ENCODE results near the gene GALNT10. TPM values are rescaled to one million over a fixed set of nuclear protein-coding genes. Genes with fewer than 3 reads are reported as not detected.
"Not testable (repeated sequence)": the region's sequence is repeated elsewhere in the genome, so short reads cannot be mapped to it uniquely, and the experiment has no call there.

The GALNT10 gene
- polyA plus RNA-seq, 4 donors: 24.9 to 29.2 (median 25.9) TPM

DNA sequence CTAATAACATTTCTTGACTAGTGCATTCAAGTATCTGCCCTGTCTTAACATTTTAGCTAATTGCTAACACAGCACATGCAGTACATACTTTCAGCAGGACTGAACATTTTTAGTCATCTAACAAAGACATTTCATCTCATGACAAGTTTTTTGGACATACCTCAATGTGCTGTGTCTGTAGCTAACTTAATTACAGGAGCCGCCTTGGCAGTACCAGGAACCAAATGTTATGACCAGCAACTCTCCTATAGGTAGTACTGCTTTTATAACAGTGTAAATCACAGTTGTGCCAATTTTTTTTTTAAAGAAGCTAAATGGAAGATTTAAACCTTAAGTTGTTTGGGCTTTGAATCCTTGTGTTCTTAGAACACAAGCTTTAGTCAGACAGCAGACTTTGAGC is 155.9 kb downstream of the GALNT10 start:
- no peak for DNase-seq (ENCODE audit: low read depth in 4 of 4, low spot score in 2 of 4)

DNA sequence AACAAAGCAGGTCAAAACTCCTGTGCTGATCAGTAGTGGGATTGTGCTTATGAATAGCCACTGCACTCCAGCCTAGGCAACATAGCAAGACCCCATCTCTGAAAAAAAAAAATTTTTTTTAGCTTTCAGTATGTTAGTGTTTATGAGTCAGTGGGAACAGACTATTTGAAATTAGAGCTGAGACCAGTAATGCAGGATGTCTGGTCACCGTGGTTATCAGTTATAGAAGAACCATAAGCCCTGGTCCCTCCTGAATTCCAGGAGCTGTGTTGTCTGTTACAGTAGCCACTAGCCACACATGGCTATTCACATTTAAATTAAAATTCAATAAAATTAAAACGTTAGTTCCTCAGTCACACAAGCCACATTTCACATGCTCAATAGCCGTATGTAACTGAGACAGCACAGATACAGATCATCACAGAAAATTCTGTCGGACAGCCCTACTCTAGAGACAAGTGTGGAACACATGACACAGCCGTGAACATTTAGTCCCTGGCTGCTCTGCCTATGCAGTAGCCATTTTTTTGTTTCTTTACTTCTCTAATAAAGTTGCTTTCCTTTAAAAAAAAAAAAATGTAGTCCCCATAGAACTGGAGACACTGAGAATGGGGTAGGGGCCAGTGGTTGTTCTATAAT is 159.2 kb downstream of the GALNT10 start:
- no peak for DNase-seq (ENCODE audit: low read depth in 4 of 4, low spot score in 2 of 4)

- DNase-seq (ENCODE audit: low read depth in 4 of 4, low spot score in 2 of 4): no peak
These were observed 160.6 kb downstream of the GALNT10 start for GRCh38 chr5:154351141-154351540.

- no peak for DNase-seq (ENCODE audit: low read depth in 4 of 4, low spot score in 2 of 4)
These were observed 161.0 kb downstream of the GALNT10 start for GRCh38 chr5:154351566-154351965.

GRCh38 chr5:154352960-154353548 is 162.5 kb downstream of the GALNT10 start:
- DNase-seq (ENCODE audit: low read depth in 4 of 4, low spot score in 2 of 4): no peak

- DNase-seq (ENCODE audit: low read depth in 4 of 4, low spot score in 2 of 4): no peak
These were observed 164.6 kb downstream of the GALNT10 start for GRCh38 chr5:154355129-154355611.

DNA sequence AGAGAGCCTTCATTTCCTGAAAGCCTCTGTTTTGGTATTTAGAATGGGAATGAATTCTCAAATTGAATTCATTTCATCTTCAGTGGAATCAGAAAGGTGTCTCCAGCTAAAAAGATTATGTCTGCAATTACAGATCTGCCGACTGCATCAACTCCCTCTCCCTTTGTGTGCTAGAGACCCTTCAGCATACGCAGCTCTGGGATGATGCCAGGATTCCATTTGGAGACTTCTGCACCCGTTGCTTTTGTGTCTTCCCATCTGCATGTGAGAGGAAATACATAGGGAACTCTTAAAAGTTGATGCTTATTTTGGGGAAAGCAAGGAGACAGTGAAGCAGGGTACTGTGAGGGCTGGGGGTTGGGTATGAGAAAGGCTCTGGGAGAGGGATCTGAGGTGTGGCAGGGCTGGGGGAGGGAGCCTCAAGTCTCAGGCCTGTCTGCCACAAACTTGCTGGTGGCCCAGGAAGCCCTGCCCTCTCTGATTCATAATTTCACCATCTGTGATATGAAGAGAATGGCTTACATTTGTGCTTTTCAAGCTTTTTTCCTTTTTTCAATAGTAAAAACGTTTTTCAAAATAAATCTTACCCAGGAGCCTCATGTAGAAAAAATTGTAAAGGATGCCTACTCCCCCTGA is 165.6 kb downstream of the GALNT10 start:
- DNase-seq (ENCODE audit: low read depth in 4 of 4, low spot score in 2 of 4): no peak

GRCh38 chr5:154356958-154357357 is 166.4 kb downstream of the GALNT10 start:
- no peak for DNase-seq (ENCODE audit: low read depth in 4 of 4, low spot score in 2 of 4)

DNA sequence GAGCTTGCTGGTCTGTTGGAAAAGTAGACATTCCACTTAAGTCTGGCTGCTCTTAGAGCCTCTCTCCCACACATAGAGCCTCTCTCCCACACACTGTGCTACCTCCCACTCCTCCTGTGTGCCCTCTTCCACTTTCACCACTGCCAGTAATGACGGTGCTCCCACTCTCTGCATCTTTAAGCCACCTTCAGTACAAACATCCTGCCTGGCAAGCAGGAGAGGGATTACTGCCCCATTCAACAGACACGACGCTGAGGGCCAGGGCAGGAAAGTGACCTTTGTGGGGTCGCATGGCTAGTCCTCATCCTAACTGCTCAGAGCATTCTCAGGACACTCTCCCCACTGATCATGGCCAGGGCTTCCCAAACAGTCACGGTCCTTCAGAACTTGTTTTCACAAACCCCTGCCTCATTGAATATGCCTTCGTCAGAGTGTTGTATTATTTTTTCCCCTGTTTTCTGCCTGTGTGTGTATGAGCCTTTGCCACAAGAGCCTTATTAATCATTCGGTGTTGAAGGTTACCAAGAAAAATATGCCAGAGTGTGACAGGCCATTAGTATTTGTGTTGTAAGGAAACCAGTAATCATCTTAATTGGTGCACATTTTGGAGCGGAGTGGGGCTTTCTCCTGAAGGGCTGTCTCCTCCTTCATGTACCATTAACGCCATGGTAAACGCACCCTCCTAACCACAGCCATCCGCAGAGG is 168.1 kb downstream of the GALNT10 start:
- peak in 1 of 4 donors; percentile 39 for DNase-seq (ENCODE audit: low read depth in 4 of 4, low spot score in 2 of 4)

GRCh38 chr5:154359221-154359573 is 168.7 kb downstream of the GALNT10 start:
- no peak for DNase-seq (ENCODE audit: low read depth in 4 of 4, low spot score in 2 of 4)

DNA sequence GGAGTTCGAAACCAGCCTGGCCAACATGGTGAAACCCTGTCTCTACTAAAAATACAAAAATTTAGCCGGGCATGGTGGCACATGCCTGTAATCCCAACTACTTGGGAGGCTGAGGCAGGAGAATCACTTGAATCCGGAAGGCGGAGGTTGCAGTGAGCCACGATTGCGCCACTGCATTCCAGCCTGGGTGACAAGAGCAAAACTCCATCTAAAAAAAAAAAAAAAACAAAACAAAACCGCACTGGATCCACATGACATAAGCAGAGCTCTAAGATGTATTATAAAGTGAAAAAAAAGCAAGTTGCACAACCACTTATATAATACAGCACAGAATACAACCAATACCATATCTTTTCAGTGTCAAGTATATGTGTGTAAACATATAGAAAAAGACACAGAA is 169.7 kb downstream of the GALNT10 start:
- DNase-seq (ENCODE audit: low read depth in 4 of 4, low spot score in 2 of 4): not testable (repeated sequence)

DNA sequence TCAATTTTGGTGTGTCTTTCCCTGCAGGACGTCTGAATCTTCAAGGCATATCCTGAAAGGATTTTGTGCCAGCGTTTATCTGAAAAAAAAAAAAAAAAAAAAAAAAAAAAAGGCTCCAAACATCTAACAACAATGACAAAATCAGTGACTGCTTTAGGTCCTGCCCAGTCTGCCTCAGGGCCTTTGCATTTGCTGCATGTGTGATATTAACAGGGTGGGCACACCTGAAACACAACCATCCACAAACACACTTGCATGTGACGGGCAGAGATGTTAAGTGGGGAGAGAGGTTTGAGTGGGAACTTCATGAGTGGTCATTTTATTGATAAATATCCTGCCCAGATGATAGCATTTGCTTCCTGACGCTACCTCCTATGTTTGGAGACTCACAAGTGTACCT is 172.9 kb downstream of the GALNT10 start:
- no peak for DNase-seq (ENCODE audit: low read depth in 4 of 4, low spot score in 2 of 4)

GRCh38 chr5:154364771-154365170 is 174.2 kb downstream of the GALNT10 start:
- DNase-seq (ENCODE audit: low read depth in 4 of 4, low spot score in 2 of 4): no peak

DNA sequence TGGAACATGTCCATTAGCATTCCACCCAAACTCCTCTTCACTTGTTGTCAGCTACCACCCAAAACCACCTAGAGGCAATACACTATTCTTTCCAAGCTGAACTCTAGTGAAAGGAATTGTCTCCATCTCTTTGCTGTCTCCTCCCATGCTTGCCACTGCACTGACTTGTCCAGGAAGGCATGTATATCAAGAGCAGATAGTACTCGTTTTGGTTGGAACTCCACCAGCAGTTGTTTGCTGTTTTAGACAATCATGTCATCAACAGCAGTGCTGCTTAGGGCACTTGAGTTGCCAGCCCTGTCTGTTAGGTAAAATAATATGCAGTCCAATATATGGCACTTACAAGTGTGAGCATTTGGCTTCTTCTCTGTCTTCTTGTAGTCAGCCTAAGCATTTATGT is 175.3 kb downstream of the GALNT10 start:
- DNase-seq (ENCODE audit: low read depth in 4 of 4, low spot score in 2 of 4): no peak

GRCh38 chr5:154366353-154366752 is 175.8 kb downstream of the GALNT10 start:
- DNase-seq (ENCODE audit: low read depth in 4 of 4, low spot score in 2 of 4): no peak

- no peak for DNase-seq (ENCODE audit: low read depth in 4 of 4, low spot score in 2 of 4)
These were observed 176.6 kb downstream of the GALNT10 start for GRCh38 chr5:154367101-154367500.

GRCh38 chr5:154368041-154368800 is 177.7 kb downstream of the GALNT10 start:
- no peak for DNase-seq (ENCODE audit: low read depth in 4 of 4, low spot score in 2 of 4)

DNA sequence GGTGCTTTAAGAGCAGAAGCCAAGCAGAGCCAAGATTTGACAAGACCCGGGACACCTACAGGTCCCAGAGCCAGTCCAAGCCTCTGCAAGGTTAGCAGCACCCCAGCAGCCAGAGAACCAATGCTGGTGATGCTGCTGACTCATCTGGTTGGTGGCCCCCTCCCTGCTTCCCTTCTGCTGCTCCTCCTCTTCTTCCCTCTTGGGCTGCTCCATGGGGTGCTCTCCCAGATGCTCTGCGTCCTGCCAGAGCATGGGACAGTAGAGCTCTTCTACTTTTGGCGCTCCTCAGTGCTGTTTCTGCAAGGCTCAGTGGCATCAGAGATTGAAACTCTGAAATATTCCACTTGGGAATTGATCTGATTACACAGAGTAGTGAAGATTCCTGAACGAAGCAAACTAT is 179.1 kb downstream of the GALNT10 start:
- DNase-seq (ENCODE audit: low read depth in 4 of 4, low spot score in 2 of 4): no peak

DNA sequence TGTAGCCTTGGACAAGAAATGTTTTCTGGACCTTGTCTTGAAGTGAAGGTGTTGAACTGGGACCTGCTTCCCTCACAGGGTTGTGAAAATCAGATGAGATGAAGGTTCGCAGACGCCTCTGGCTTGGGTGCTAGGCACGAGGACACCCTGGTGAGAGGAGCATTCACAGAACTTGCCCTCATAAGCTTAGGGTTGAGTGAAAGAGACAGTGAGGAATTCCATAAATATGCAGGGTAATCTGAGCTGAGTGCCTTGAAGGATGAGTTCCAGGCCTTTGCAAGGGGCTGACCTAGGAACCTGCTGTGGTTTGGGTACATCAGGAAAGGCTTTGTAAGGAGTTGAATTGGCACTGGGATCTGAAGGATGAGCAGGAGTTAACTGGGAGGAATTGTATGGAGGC is 179.6 kb downstream of the GALNT10 start:
- no peak for DNase-seq (ENCODE audit: low read depth in 4 of 4, low spot score in 2 of 4)

DNA sequence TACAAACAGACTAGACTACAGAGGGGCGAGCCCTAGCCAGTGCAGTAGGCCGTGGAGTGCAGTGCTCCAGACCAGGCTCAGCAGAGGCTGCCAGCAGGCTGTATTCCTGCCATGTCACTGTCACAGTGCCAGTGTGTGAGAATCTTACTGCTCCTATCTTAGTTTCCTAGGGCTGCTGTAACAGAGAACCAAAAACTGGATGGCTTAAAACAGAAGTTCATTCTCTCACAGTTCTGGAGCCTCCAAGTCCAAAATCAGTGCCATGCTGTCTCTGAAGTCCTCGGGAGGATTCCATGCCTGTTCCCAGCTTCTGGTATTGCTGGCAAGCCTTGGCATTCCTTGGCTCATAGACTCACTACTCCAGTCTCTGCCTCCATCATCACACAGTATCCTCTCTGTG is 180.3 kb downstream of the GALNT10 start:
- DNase-seq (ENCODE audit: low read depth in 4 of 4, low spot score in 2 of 4): no peak

GRCh38 chr5:154371687-154372086 is 181.2 kb downstream of the GALNT10 start:
- no peak for DNase-seq (ENCODE audit: low read depth in 4 of 4, low spot score in 2 of 4)

All from left renal cortex interstitium (tissue), 4 donors.